ENCODE results near the gene ECHS1. TPM values are rescaled to one million over a fixed set of nuclear protein-coding genes. Genes with fewer than 3 reads are reported as not detected.

ECHS1 gene
- total and polyA plus RNA-seq, 9 of the 15 experiments (the other 6 are each of a cell fraction or from before 2014, with no cell fraction given): 16.6 to 100 (median 68.1) TPM

DNA sequence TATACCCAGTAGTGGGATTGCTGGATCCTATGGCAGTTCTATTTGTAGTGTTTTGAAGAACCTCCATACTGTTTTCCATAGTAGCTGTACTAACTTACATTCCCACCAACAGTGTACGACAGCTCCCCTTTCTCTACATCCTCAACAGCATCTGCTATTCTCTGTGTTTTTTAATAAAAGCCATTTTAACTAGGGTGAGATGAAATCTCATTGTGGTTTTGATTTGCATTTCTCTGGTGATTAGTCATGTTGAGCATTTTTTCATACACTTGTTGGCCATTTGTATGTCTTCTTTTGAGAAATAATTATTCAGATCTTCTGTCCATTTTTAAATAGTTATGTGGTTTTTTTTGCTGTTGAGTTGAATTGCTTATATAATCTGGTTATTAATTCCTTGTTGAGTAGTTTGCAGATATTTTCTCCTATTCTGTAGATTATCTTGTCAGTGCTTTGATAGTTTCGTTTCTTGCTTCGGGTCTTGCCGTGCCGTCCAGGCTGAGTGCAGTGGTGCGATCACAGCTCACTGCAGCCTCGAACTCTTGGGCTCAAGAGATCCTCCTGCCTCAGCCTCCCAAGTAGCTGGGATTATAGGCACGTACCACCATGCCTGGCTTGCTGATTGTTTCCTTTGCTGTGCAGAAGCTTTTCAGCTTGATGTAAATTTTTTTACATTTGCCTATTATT is 32.8 kb upstream of the ECHS1 start:
- H4K20me1 ChIP-seq (replicated peaks; ENCODE audit: control insufficient read depth, insufficient read depth, low read length): no peaks in the 10 kb centered on the region
- peaks cover 62% of the 10 kb centered on the region; the same call in 2 of the 3 replicates for H3K36me3 ChIP-seq (ENCODE audit: control insufficient read depth, insufficient read depth, low read length)
- 89% methylated on average over 8 of the region's 8 CpGs for WGBS (ENCODE audit: insufficient coverage, low coverage, missing lambda C conversion rate)
- TF ChIP-seq SUPT5H (IDR thresholded peaks at IDR 0.05) (no peak), ARID1B (IDR thresholded peaks at IDR 0.05) (no peak), SMAD1 (IDR thresholded peaks at IDR 0.05; ENCODE audit: low read depth, low read length, partially characterized antibody) (no peak), ETV6 (IDR thresholded peaks at IDR 0.05; ENCODE audit: borderline replicate concordance in 1 of 2, low read depth in 2 of 2, low read length in 1 of 2) (no peak), ETV6 (CRISPR knock-in tag; IDR thresholded peaks at IDR 0.05; ENCODE audit: borderline replicate concordance) (no peak), HDAC6 (IDR thresholded peaks at IDR 0.05; ENCODE audit: low read depth, low read length) (no peak)
- TF ChIP-seq, protein P1, sequence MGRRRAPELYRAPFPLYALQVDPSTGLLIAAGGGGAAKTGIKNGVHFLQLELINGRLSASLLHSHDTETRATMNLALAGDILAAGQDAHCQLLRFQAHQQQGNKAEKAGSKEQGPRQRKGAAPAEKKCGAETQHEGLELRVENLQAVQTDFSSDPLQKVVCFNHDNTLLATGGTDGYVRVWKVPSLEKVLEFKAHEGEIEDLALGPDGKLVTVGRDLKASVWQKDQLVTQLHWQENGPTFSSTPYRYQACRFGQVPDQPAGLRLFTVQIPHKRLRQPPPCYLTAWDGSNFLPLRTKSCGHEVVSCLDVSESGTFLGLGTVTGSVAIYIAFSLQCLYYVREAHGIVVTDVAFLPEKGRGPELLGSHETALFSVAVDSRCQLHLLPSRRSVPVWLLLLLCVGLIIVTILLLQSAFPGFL (CRISPR knock-in tag; IDR thresholded peaks at IDR 0.05): no peak
- FAIRE-seq: no peak
- H3K4me2 ChIP-seq (ENCODE audit: insufficient read depth, low read length): no peak overlapping the region
- ATAC-seq: no peak
- no peak overlapping the region for H3K4me3 ChIP-seq
- peaks cover 18% of the 10 kb centered on the region for H3K79me2 ChIP-seq (ENCODE audit: control insufficient read depth, insufficient read depth, low read length)
- H3K27ac ChIP-seq (ENCODE audit: extremely low read depth, low read depth, low read length): no peak overlapping the region
- no peak overlapping the region for H3K9ac ChIP-seq (ENCODE audit: insufficient read depth in 1 of 2, low read depth in 2 of 2, low read length in 2 of 2)
- DNase-seq (ENCODE audit: extremely low read depth in 1 of 4, low spot score in 3 of 4): no peak
- in situ Hi-C loops (cut with MboI) (no loop called here), intact Hi-C loops (cut with micrococcal nuclease) (no loop called here)
- no peaks in the 10 kb centered on the region for H3K27me3 ChIP-seq (ENCODE audit: control insufficient read depth in 2 of 2, insufficient read depth in 2 of 2, low read length in 2 of 2)
- no peaks in the 10 kb centered on the region; a peak in 1 of 5 replicates for H3K4me1 ChIP-seq (replicated peaks in 1 of 2; ENCODE audit: control insufficient read depth in 2 of 2, insufficient read depth in 2 of 2, low read length in 2 of 2)
- no peak overlapping the region for H2AFZ ChIP-seq (ENCODE audit: low read depth, low read length)
- ChIA-PET POLR2A (no interaction called here), CTCF (ENCODE audit: low intra/inter-chr PET ratio) (no interaction called here)
- no peaks in the 10 kb centered on the region for H3K9me1 ChIP-seq (ENCODE audit: control insufficient read depth, insufficient read depth, low read length)
- H3K9me3 ChIP-seq (replicated peaks; ENCODE audit: control insufficient read depth, insufficient read depth, low read depth, low read length): peaks cover 4% of the 10 kb centered on the region; the same call in 1 of the 2 replicates
- BruUV-seq (replicated peaks): no TSS peak
